ENCODE measurements around the gene MARCHF10. TPM values are rescaled to one million over a fixed set of nuclear protein-coding genes. Genes with fewer than 3 reads are reported as not detected.

MARCHF10 gene
- polyA plus RNA-seq, 3 donors, result not detected

DNA sequence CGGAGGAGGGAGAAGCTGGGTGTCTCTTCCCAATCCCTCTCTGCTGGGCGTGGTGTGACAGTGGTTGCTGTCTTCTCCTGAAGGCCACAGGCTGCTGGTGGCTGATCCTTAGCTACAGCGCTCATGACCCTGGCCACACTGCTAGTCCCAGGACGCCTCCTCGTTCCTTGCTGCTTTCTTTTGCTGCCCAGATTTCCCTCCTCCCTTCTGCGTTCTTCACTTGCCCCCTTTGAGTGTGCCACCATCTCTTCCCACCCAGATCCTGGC, 90.6 kb downstream of the MARCHF10 start:
- intact Hi-C loops (cut with micrococcal nuclease), result no loop called here
- H3K27ac ChIP-seq (ENCODE audit: low read depth in 1 of 2, low read length in 2 of 2), result no peak overlapping the region
- whole genome bisulfite sequencing (ENCODE audit: insufficient coverage), result 100% methylated on average over 3 of the region's 6 CpGs
- no peaks in the 10 kb centered on the region for H3K4me1 Mint-ChIP-seq
- TF ChIP-seq, protein P1, sequence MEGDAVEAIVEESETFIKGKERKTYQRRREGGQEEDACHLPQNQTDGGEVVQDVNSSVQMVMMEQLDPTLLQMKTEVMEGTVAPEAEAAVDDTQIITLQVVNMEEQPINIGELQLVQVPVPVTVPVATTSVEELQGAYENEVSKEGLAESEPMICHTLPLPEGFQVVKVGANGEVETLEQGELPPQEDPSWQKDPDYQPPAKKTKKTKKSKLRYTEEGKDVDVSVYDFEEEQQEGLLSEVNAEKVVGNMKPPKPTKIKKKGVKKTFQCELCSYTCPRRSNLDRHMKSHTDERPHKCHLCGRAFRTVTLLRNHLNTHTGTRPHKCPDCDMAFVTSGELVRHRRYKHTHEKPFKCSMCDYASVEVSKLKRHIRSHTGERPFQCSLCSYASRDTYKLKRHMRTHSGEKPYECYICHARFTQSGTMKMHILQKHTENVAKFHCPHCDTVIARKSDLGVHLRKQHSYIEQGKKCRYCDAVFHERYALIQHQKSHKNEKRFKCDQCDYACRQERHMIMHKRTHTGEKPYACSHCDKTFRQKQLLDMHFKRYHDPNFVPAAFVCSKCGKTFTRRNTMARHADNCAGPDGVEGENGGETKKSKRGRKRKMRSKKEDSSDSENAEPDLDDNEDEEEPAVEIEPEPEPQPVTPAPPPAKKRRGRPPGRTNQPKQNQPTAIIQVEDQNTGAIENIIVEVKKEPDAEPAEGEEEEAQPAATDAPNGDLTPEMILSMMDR (IDR thresholded peaks at IDR 0.05), result no peak
- peaks cover 2 to 7% (median 5%) of the 10 kb centered on the region in 3 donors for H3K27me3 Mint-ChIP-seq (ENCODE audit: low read depth in 3 of 3)
- H3K36me3 ChIP-seq (replicated peaks in 1 of 2; ENCODE audit: control insufficient read depth in 1 of 2, insufficient read depth in 2 of 2, low read length in 2 of 2), result no peaks in the 10 kb centered on the region
- no peaks in the 10 kb centered on the region for H3K79me2 ChIP-seq (ENCODE audit: insufficient read depth, low read length)
- no peak overlapping the region for H3K27ac Mint-ChIP-seq
- no peak overlapping the region for H3K4me3 Mint-ChIP-seq
- no peaks in the 10 kb centered on the region for H3K36me3 Mint-ChIP-seq
- H3K4me3 ChIP-seq (replicated peaks in 1 of 3; ENCODE audit: low read depth in 2 of 3, low read length in 3 of 3), result no peak overlapping the region
- no peak overlapping the region for H3K9ac ChIP-seq (ENCODE audit: insufficient read depth, low read length, poor library complexity, severe bottlenecking)
- no peaks in the 10 kb centered on the region for H3K27me3 ChIP-seq (ENCODE audit: control insufficient read depth in 2 of 2, insufficient read depth in 2 of 2, low read length in 2 of 2)
- H3K4me2 ChIP-seq (replicated peaks; ENCODE audit: extremely low read depth, low read length, poor library complexity, severe bottlenecking), result no peak overlapping the region
- H2AFZ ChIP-seq (ENCODE audit: insufficient read depth, low read depth, low read length, poor library complexity, severe bottlenecking), result no peak overlapping the region
- H4K20me1 ChIP-seq (ENCODE audit: insufficient read depth, low read length), result no peaks in the 10 kb centered on the region
- DNase-seq, result no peak
- H3K9me3 Mint-ChIP-seq, result no peaks in the 10 kb centered on the region
- no peaks in the 10 kb centered on the region for H3K9me3 ChIP-seq (replicated peaks in 1 of 2; ENCODE audit: control insufficient read depth in 1 of 2, insufficient read depth in 1 of 2, low read length in 2 of 2)
- H3K4me1 ChIP-seq (ENCODE audit: control insufficient read depth in 1 of 2, insufficient read depth in 2 of 2, low read length in 2 of 2), result no peaks in the 10 kb centered on the region

DNA sequence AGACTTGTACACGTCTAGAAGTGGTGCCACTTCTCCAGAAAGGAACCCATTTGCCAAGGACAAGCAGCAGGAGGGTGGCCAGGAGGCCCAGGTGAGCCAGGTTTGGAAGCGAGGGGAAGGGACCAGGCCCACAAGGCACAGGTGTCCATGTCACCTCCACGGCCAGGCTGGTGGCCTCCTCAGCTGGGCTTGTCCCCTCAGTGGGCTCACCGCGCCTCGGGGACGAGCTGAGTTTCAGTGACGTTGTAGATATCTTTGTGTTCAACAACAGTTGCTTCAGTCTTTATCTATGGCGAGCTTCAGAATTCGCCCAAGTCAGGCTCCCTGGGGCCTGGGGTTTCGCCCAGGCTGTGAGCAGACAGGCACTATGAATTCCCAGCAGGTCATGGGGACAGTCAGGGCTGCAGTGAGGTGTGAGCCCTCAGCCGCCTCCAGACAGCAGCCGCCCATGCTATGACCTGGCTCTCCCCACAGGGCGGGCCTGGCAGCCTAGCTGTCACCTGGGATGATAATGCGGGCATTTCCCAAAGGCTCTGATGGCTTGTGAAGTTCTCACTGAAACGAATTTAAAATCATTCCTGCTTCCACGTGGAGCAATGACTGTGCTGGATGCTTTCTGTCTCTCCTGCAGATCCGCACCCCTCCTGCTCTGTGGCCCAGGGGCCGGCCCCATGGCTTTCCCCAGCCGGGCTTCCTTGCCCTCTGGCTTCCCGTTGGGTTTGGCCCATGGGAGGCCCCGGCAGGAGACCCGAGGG, 91.1 kb downstream of the MARCHF10 start:
- no peak for DNase-seq
- no peaks in the 10 kb centered on the region for H4K20me1 ChIP-seq (ENCODE audit: insufficient read depth, low read length)
- H3K4me3 ChIP-seq (replicated peaks in 1 of 3; ENCODE audit: low read depth in 2 of 3, low read length in 3 of 3), result no peak overlapping the region
- no peak overlapping the region for H3K27ac Mint-ChIP-seq
- no peaks in the 10 kb centered on the region for H3K4me1 Mint-ChIP-seq
- H3K4me1 ChIP-seq (ENCODE audit: control insufficient read depth in 1 of 2, insufficient read depth in 2 of 2, low read length in 2 of 2), result no peaks in the 10 kb centered on the region
- H3K4me2 ChIP-seq (replicated peaks; ENCODE audit: extremely low read depth, low read length, poor library complexity, severe bottlenecking), result no peak overlapping the region
- no peaks in the 10 kb centered on the region for H3K79me2 ChIP-seq (ENCODE audit: insufficient read depth, low read length)
- H2AFZ ChIP-seq (ENCODE audit: insufficient read depth, low read depth, low read length, poor library complexity, severe bottlenecking), result no peak overlapping the region
- H3K27ac ChIP-seq (ENCODE audit: low read depth in 1 of 2, low read length in 2 of 2), result no peak overlapping the region
- no peaks in the 10 kb centered on the region for H3K27me3 ChIP-seq (ENCODE audit: control insufficient read depth in 2 of 2, insufficient read depth in 2 of 2, low read length in 2 of 2)
- no peaks in the 10 kb centered on the region for H3K9me3 ChIP-seq (replicated peaks in 1 of 2; ENCODE audit: control insufficient read depth in 1 of 2, insufficient read depth in 1 of 2, low read length in 2 of 2)
- intact Hi-C loops (cut with micrococcal nuclease), result no loop called here
- peaks cover 2 to 6% (median 5%) of the 10 kb centered on the region in 3 donors for H3K27me3 Mint-ChIP-seq (ENCODE audit: low read depth in 3 of 3)
- TF ChIP-seq, protein P1 (IDR thresholded peaks at IDR 0.05), result no peak
- no peak overlapping the region for H3K9ac ChIP-seq (ENCODE audit: insufficient read depth, low read length, poor library complexity, severe bottlenecking)
- no peaks in the 10 kb centered on the region for H3K36me3 ChIP-seq (replicated peaks in 1 of 2; ENCODE audit: control insufficient read depth in 1 of 2, insufficient read depth in 2 of 2, low read length in 2 of 2)
- H3K4me3 Mint-ChIP-seq, result no peak overlapping the region
- H3K9me3 Mint-ChIP-seq, result no peaks in the 10 kb centered on the region
- H3K36me3 Mint-ChIP-seq, result no peaks in the 10 kb centered on the region
- WGBS (ENCODE audit: insufficient coverage), result 96% methylated on average over 21 of the region's 23 CpGs

All from CD14-positive monocyte (primary cell).